Heart left ventricle (tissue), 13 donors: Measurements from ENCODE around the gene PSEN2.

Source experiments
- POLR2A ChIP-seq, 2 donors: fragments of 450-650 bp; IDR thresholded peaks; one replicate each; pipeline ENCODE4 v1.6.1; 2017; ENCODE audit warnings: antibody characterized with exemption in 2 of 2, mild to moderate bottlenecking in 2 of 2, moderate library complexity in 2 of 2
- TF ChIP-seq, protein P1 (sequence below), 12 donors: fragments of 200-600 bp; sonication (generic) in 4 of 12; IDR thresholded peaks; one replicate each; pipeline versions ENCODE4 v1.5.0 to v1.8.0; 2018 to 2022; ENCODE audit warnings: antibody characterized with exemption in 12 of 12, mild to moderate bottlenecking in 5 of 12
- donor health status: ischemic (EF 13 %, LVEDD 7.1; RV severe dilation, severe dysfunction).
- donor health status: DM: no; HTN: yes; CAD: no.
- donor health status: DM: no; HTN: no; CAD: no.
- donor health status: ischemic (EF 25% LVEDD 6.9; RV normal size, moderate dysfunction).
- donor health status: ischemic (EF 25% LVEDD 5.7; RV mildly dilated, moderate dysfunction).
- donor health status: ischemic (EF 35%, LVEDD 5.7; RV mildly dilated, moderate dysfunction).
- donor health status: nonischemic (EF 11% LVEDD 7.7; RV severe dilation, severe dysfunction).
- donor health status: DM: yes; HTN: yes; CAD: no.
- donor health status: PGD.
- donor health status: ischemic (EF 29% LVEDD 5.4; RV normal size, mild dysfunction).
- donor health status: nonischemic (EF 23%, LVEDD 6.1; RV moderate dilation, normal function).

DNA sequence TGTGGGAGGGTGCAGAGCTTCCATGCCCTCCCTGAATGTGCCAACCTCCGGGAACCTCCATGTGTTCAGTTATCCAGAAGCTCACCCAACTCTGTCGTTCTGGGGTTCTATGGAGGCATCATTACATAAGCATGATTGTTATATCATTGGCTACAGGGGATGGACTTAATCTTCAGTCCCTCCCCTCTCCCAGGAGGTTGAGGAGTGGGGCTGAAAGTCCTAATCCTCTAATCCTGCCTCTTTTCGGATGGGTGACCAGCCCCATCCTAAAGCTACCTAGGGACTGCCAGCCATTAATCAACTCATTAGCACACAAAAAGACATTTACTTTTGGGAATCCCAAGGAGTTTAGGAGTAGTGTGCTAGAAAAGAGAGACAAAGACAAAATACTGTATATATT lies 32.0 kb upstream of the PSEN2 start:
- TF ChIP-seq POLR2A (IDR thresholded peaks at IDR 0.05) = no peak
- TF ChIP-seq, protein P1, sequence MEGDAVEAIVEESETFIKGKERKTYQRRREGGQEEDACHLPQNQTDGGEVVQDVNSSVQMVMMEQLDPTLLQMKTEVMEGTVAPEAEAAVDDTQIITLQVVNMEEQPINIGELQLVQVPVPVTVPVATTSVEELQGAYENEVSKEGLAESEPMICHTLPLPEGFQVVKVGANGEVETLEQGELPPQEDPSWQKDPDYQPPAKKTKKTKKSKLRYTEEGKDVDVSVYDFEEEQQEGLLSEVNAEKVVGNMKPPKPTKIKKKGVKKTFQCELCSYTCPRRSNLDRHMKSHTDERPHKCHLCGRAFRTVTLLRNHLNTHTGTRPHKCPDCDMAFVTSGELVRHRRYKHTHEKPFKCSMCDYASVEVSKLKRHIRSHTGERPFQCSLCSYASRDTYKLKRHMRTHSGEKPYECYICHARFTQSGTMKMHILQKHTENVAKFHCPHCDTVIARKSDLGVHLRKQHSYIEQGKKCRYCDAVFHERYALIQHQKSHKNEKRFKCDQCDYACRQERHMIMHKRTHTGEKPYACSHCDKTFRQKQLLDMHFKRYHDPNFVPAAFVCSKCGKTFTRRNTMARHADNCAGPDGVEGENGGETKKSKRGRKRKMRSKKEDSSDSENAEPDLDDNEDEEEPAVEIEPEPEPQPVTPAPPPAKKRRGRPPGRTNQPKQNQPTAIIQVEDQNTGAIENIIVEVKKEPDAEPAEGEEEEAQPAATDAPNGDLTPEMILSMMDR (IDR thresholded peaks at IDR 0.05) = no peak
